ENCODE measurements around the gene RASSF4. TPM values are rescaled to one million over a fixed set of nuclear protein-coding genes. Genes with fewer than 3 reads are reported as not detected.

Gene RASSF4
- total RNA-seq, 1 experiment from 2014 or later = 2.8 TPM

GRCh38 chr10:44968091-44968490 is 8.5 kb downstream of the RASSF4 start:
- H3K9ac ChIP-seq (ENCODE audit: low read length) = no peak overlapping the region
- no peaks in the 10 kb centered on the region for H3K9me2 ChIP-seq (ENCODE audit: insufficient read depth)
- no peak overlapping the region for H2AFZ ChIP-seq (ENCODE audit: low read depth, low read length, poor library complexity, severe bottlenecking)
- H3K4me1 ChIP-seq (ENCODE audit: control insufficient read depth in 1 of 2, insufficient read depth in 2 of 2, low read length in 2 of 2) = peaks cover 0 to 9% of the 10 kb centered on the region in 2 experiments; a peak in 1 of 4 replicates
- H4K20me1 ChIP-seq (ENCODE audit: insufficient read depth) = no peaks in the 10 kb centered on the region
- DNase-seq (ENCODE audit: low read depth, low spot score) (no peak), ATAC-seq (no peak)
- H3K4me3 ChIP-seq (replicated peaks in 1 of 2; ENCODE audit: low read depth in 1 of 2, low read length in 2 of 2) = no peak overlapping the region
- no peaks in the 10 kb centered on the region for H3K27me3 ChIP-seq (ENCODE audit: insufficient read depth, low read length)
- intact Hi-C loops (cut with micrococcal nuclease) = no loop called here
- POLR2A ChIA-PET = interaction anchor here (3.5 kb wide), 1 partner anchor 11 kb away, joined by 15 read pairs; the partner anchor contains the start of gene DEPP1
- no peaks in the 10 kb centered on the region for H3K36me3 ChIP-seq (ENCODE audit: control insufficient read depth in 1 of 2, insufficient read depth in 2 of 2, low read length in 2 of 2)
- H3K9me3 ChIP-seq (ENCODE audit: control insufficient read depth in 1 of 2, insufficient read depth in 1 of 2, low read depth in 1 of 2, low read length in 2 of 2) = no peaks in the 10 kb centered on the region
- TF ChIP-seq, protein P1, sequence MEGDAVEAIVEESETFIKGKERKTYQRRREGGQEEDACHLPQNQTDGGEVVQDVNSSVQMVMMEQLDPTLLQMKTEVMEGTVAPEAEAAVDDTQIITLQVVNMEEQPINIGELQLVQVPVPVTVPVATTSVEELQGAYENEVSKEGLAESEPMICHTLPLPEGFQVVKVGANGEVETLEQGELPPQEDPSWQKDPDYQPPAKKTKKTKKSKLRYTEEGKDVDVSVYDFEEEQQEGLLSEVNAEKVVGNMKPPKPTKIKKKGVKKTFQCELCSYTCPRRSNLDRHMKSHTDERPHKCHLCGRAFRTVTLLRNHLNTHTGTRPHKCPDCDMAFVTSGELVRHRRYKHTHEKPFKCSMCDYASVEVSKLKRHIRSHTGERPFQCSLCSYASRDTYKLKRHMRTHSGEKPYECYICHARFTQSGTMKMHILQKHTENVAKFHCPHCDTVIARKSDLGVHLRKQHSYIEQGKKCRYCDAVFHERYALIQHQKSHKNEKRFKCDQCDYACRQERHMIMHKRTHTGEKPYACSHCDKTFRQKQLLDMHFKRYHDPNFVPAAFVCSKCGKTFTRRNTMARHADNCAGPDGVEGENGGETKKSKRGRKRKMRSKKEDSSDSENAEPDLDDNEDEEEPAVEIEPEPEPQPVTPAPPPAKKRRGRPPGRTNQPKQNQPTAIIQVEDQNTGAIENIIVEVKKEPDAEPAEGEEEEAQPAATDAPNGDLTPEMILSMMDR (IDR thresholded peaks at IDR 0.05 in 2 of 3, conservative IDR thresholded peaks at IDR 0.05 in 1 of 3; ENCODE audit: borderline replicate concordance in 1 of 3, insufficient read depth in 1 of 3, low read depth in 2 of 3, low read length in 2 of 3) = no peak
- no peak for TF ChIP-seq JUND (IDR thresholded peaks at IDR 0.05)
- CTCF ChIA-PET = no interaction called here
- H3K4me2 ChIP-seq (ENCODE audit: low read length) = no peak overlapping the region
- no peaks in the 10 kb centered on the region for H3K79me2 ChIP-seq (ENCODE audit: insufficient read depth, low read length)
- BruUV-seq (replicated peaks) = no TSS peak
- RAD21 ChIA-PET (ENCODE audit: low non-redundant PET in 1 of 2, low total read pairs in 2 of 2, uncharacterized antibody in 2 of 2, unreplicated experiment in 2 of 2) = no interaction called here
- no peak overlapping the region for H3K27ac ChIP-seq (ENCODE audit: low read depth, low read length)

DNA sequence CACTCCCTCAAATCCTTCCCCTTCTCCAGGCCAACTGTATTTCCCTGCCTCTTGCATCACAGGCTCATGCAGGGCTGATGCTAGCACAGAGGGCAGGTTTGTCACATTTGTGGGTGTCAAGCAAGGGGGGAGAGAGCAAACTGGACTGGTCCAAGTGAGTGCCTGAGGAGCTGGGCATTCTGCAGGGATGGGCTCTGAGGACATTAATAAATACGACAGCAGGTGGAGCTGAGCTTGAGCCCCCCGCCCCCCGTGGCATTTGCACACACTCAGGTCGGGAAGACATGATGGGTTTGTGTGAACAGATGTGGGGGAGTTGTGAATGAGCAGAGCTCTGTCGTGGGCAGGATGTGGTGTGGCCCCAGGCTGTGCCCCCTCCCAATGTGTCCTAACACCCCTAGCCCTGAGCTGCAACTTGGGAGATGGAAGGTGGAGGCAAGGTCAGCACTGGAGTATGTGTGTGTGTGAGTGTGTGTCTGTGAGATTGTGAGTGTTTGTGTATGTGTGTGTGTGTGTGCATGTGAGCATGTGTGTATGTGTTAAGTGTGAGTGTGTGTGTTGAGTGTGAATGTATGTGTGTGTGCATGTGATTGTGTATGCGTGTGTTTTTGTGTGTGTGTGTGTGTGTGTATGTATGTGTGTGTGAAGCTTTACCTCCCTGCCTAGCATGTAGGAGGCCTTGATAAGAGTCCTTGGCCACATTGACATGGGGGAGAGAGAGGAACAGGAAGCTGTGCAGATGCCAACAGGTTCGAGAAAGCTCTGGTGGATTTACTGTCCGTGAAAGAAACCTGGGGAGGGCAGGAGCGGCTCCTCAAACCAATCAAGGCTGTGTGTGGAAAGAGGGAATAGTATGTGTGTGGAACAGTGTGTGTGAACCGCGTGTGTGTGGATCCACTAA is 9.1 kb downstream of the RASSF4 start:
- ChIA-PET POLR2A (interaction anchor here (3.5 kb wide), 1 partner anchor 10 kb away, joined by 15 read pairs; the partner anchor contains the start of gene DEPP1), RAD21 (ENCODE audit: low non-redundant PET in 1 of 2, low total read pairs in 2 of 2, uncharacterized antibody in 2 of 2, unreplicated experiment in 2 of 2) (no interaction called here), CTCF (no interaction called here)
- DNase-seq (ENCODE audit: low read depth, low spot score) (no peak), ATAC-seq (no peak)
- no TSS peak for BruUV-seq (replicated peaks)
- Histone ChIP-seq H3K4me1 (ENCODE audit: control insufficient read depth in 1 of 2, insufficient read depth in 2 of 2, low read length in 2 of 2) (peaks cover 0 to 9% of the 10 kb centered on the region in 2 experiments; a peak in 1 of 4 replicates), H3K4me3 (replicated peaks in 1 of 2; ENCODE audit: low read depth in 1 of 2, low read length in 2 of 2) (no peak overlapping the region), H3K4me2 (ENCODE audit: low read length) (no peak overlapping the region), H3K9me2 (ENCODE audit: insufficient read depth) (no peaks in the 10 kb centered on the region), H3K79me2 (ENCODE audit: insufficient read depth, low read length) (no peaks in the 10 kb centered on the region), H3K27ac (ENCODE audit: low read depth, low read length) (no peak overlapping the region), H3K27me3 (ENCODE audit: insufficient read depth, low read length) (no peaks in the 10 kb centered on the region), H4K20me1 (ENCODE audit: insufficient read depth) (no peaks in the 10 kb centered on the region), H3K9ac (ENCODE audit: low read length) (no peak overlapping the region), H3K36me3 (ENCODE audit: control insufficient read depth in 1 of 2, insufficient read depth in 2 of 2, low read length in 2 of 2) (no peaks in the 10 kb centered on the region), H2AFZ (ENCODE audit: low read depth, low read length, poor library complexity, severe bottlenecking) (no peak overlapping the region), H3K9me3 (ENCODE audit: control insufficient read depth in 1 of 2, insufficient read depth in 1 of 2, low read depth in 1 of 2, low read length in 2 of 2) (no peaks in the 10 kb centered on the region)
- intact Hi-C loops (cut with micrococcal nuclease) = no loop called here
- TF ChIP-seq YY1 (IDR thresholded peaks at IDR 0.05; ENCODE audit: extremely low read depth, insufficient replicate concordance, low read depth, low read length) (no peak), EZH2phosphoT487 (IDR thresholded peaks at IDR 0.05; ENCODE audit: borderline replicate concordance) (no peak), POLR2AphosphoS5 (IDR thresholded peaks at IDR 0.05; ENCODE audit: low read depth, low read length) (no peak), MAX (IDR thresholded peaks at IDR 0.05) (no peak), RAD21 (IDR thresholded peaks at IDR 0.05; ENCODE audit: low read depth) (no peak), ZFX (IDR thresholded peaks at IDR 0.05) (no peak), JUND (IDR thresholded peaks at IDR 0.05) (no peak), CBX3 (IDR thresholded peaks at IDR 0.05; ENCODE audit: low read depth) (no peak)
- TF ChIP-seq, protein P2, sequence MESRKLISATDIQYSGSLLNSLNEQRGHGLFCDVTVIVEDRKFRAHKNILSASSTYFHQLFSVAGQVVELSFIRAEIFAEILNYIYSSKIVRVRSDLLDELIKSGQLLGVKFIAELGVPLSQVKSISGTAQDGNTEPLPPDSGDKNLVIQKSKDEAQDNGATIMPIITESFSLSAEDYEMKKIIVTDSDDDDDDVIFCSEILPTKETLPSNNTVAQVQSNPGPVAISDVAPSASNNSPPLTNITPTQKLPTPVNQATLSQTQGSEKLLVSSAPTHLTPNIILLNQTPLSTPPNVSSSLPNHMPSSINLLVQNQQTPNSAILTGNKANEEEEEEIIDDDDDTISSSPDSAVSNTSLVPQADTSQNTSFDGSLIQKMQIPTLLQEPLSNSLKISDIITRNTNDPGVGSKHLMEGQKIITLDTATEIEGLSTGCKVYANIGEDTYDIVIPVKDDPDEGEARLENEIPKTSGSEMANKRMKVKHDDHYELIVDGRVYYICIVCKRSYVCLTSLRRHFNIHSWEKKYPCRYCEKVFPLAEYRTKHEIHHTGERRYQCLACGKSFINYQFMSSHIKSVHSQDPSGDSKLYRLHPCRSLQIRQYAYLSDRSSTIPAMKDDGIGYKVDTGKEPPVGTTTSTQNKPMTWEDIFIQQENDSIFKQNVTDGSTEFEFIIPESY (IDR thresholded peaks at IDR 0.05; ENCODE audit: extremely low read depth, insufficient replicate concordance, low read length) = no peak
- TF ChIP-seq, protein P1 (IDR thresholded peaks at IDR 0.05 in 2 of 3, conservative IDR thresholded peaks at IDR 0.05 in 1 of 3; ENCODE audit: borderline replicate concordance in 1 of 3, insufficient read depth in 1 of 3, low read depth in 2 of 3, low read length in 2 of 3) = no peak
